ENCODE results near the gene RANBP3L. TPM values are rescaled to one million over a fixed set of nuclear protein-coding genes. Genes with fewer than 3 reads are reported as not detected.
"Not testable (repeated sequence)": the region's sequence is repeated elsewhere in the genome, so short reads cannot be mapped to it uniquely, and the experiment has no call there.

Gene RANBP3L
- total RNA-seq, 2 donors from 2014 or later = 10.7 to 25.5 TPM

- Histone ChIP-seq H3K4me1 (ENCODE audit: control insufficient read depth in 1 of 2, low read depth in 2 of 2) (peaks cover 10 to 49% of the 10 kb centered on the region in 2 donors), H3K27ac (peak overlapping the region; percentile 75 to 80), H3K4me3 (peak overlapping the region; percentile 65), H3K27me3 (replicated peaks; ENCODE audit: insufficient read depth) (no peaks in the 10 kb centered on the region), H3K36me3 (no peaks in the 10 kb centered on the region), H3K9me3 (no peaks in the 10 kb centered on the region)
- DNase-seq (ENCODE audit: low spot score) (no peak), ATAC-seq (ENCODE audit: insufficient number of reproducible peaks, low FRiP score, low read depth) (no peak)
- no peak for TF ChIP-seq CTCF (IDR thresholded peaks at IDR 0.05)
These were observed 1.3 kb downstream of the RANBP3L start for GRCh38 chr5:36300191-36300926.

GRCh38 chr5:36298552-36298951 lies 3.1 kb downstream of the RANBP3L start:
- Histone ChIP-seq H3K9me3 (no peaks in the 10 kb centered on the region), H3K27me3 (replicated peaks; ENCODE audit: insufficient read depth) (no peaks in the 10 kb centered on the region), H3K4me3 (peak overlapping the region; percentile 3), H3K27ac (no peak overlapping the region), H3K36me3 (no peaks in the 10 kb centered on the region), H3K4me1 (ENCODE audit: control insufficient read depth in 1 of 2, low read depth in 2 of 2) (peaks cover 10 to 33% of the 10 kb centered on the region in 2 donors)
- DNase-seq (ENCODE audit: low spot score) (no peak), ATAC-seq (ENCODE audit: insufficient number of reproducible peaks, low FRiP score, low read depth) (no peak)
- no peak for TF ChIP-seq CTCF (IDR thresholded peaks at IDR 0.05)

GRCh38 chr5:36297653-36298052 lies 4.0 kb downstream of the RANBP3L start:
- no peak for ATAC-seq (ENCODE audit: insufficient number of reproducible peaks, low FRiP score, low read depth)
- Histone ChIP-seq H3K27me3 (replicated peaks; ENCODE audit: insufficient read depth) (no peaks in the 10 kb centered on the region), H3K4me1 (ENCODE audit: control insufficient read depth in 1 of 2, low read depth in 2 of 2) (peaks cover 7 to 24% of the 10 kb centered on the region in 2 donors), H3K4me3 (no peak overlapping the region), H3K9me3 (no peaks in the 10 kb centered on the region), H3K36me3 (no peaks in the 10 kb centered on the region), H3K27ac (no peak overlapping the region)
- DNase-seq (ENCODE audit: low spot score) = no peak
- TF ChIP-seq CTCF (IDR thresholded peaks at IDR 0.05) = no peak

GRCh38 chr5:36285837-36286615 lies 15.7 kb downstream of the RANBP3L start:
- no peak for DNase-seq (ENCODE audit: low spot score)
- H3K27ac ChIP-seq = no peak overlapping the region
- no peak for TF ChIP-seq CTCF (IDR thresholded peaks at IDR 0.05)
- no peak for ATAC-seq (ENCODE audit: insufficient number of reproducible peaks, low FRiP score, low read depth)
- H3K4me3 ChIP-seq = no peak overlapping the region
- H3K9me3 ChIP-seq = no peaks in the 10 kb centered on the region
- no peaks in the 10 kb centered on the region for H3K36me3 ChIP-seq
- peaks cover 0 to 30% of the 10 kb centered on the region in 2 donors for H3K4me1 ChIP-seq (ENCODE audit: control insufficient read depth in 1 of 2, low read depth in 2 of 2)
- no peaks in the 10 kb centered on the region for H3K27me3 ChIP-seq (replicated peaks; ENCODE audit: insufficient read depth)

GRCh38 chr5:36283775-36284174 lies 17.9 kb downstream of the RANBP3L start:
- peaks cover 2 to 50% of the 10 kb centered on the region in 2 donors for H3K4me1 ChIP-seq (ENCODE audit: control insufficient read depth in 1 of 2, low read depth in 2 of 2)
- not testable (repeated sequence) for H3K9me3 ChIP-seq; H3K36me3 ChIP-seq; DNase-seq (ENCODE audit: low spot score); H3K27me3 ChIP-seq (replicated peaks; ENCODE audit: insufficient read depth); H3K4me3 ChIP-seq; ATAC-seq (ENCODE audit: insufficient number of reproducible peaks, low FRiP score, low read depth); H3K27ac ChIP-seq
